ENCODE data around the gene ISY1. TPM values are rescaled to one million over a fixed set of nuclear protein-coding genes. Genes with fewer than 3 reads are reported as not detected.
A peak's percentile ranks its signal among the peaks of the same experiment; 100 is the strongest.

ISY1 gene
- total RNA-seq, 2 experiments from 2014 or later, result 66.7 to 68.5 TPM

DNA sequence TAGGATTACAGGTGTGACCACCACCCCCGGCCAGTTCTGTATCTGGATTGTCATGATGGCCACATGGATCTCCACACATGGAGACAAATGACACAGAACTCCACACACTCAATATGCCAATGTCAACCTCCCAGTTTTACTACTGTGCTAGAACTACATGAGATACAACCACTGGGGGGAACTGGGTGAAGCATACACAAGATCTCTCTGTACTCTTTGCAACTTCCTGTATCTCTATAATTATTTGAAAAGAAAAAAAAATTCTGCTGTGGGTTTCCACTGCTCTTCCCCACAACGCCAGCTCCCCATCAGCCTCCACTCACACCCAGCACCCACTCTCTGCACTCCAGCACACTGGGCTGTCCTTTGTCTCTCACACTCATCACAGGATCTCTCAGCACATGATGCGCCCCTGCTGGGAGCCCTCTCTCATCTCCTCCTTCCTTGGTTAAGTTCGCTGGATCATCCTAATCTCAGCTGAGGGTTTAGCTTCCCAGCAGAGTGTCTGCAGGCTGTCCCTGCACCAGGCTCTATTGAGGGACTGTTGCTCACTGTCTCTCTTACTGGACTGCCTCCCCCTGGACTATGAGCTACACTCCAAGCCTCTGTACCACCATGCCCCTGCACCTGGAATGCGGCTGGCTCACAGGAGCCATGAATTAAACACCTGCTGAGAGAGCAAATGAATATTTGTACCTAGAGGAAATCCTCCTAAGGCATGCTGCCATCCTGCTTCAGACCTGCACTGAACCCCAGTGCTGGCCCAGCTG lies 28.6 kb downstream of the ISY1 start:
- DNase-seq (no peak), ATAC-seq (peak; percentile 34)
- ChIA-PET POLR2A (interaction anchor here (4.0 kb wide), 1 partner anchor 10 kb away, joined by 29 read pairs; the partner anchor contains the start of gene RAB43), CTCF (interaction anchor here (0.7 to 1.9 kb wide), 4 partner anchors 10 to 162 kb away, joined by 3 to 7 read pairs (median 4); no protein-coding TSS in a partner anchor)
- peak overlapping the region; percentile 44 for H3K27ac Mint-ChIP-seq
- H3K9me3 Mint-ChIP-seq, result no peaks in the 10 kb centered on the region
- no peaks in the 10 kb centered on the region for H3K27me3 Mint-ChIP-seq
- H3K4me1 Mint-ChIP-seq (ENCODE audit: low read depth), result peaks cover 12% of the 10 kb centered on the region
- intact Hi-C loops (cut with micrococcal nuclease), result no loop called here
- TF ChIP-seq, protein P1, sequence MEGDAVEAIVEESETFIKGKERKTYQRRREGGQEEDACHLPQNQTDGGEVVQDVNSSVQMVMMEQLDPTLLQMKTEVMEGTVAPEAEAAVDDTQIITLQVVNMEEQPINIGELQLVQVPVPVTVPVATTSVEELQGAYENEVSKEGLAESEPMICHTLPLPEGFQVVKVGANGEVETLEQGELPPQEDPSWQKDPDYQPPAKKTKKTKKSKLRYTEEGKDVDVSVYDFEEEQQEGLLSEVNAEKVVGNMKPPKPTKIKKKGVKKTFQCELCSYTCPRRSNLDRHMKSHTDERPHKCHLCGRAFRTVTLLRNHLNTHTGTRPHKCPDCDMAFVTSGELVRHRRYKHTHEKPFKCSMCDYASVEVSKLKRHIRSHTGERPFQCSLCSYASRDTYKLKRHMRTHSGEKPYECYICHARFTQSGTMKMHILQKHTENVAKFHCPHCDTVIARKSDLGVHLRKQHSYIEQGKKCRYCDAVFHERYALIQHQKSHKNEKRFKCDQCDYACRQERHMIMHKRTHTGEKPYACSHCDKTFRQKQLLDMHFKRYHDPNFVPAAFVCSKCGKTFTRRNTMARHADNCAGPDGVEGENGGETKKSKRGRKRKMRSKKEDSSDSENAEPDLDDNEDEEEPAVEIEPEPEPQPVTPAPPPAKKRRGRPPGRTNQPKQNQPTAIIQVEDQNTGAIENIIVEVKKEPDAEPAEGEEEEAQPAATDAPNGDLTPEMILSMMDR (IDR thresholded peaks at IDR 0.05), result no peak
- H3K36me3 Mint-ChIP-seq (ENCODE audit: low read depth), result peaks cover 10% of the 10 kb centered on the region
- no peak overlapping the region for H3K4me3 Mint-ChIP-seq

DNA sequence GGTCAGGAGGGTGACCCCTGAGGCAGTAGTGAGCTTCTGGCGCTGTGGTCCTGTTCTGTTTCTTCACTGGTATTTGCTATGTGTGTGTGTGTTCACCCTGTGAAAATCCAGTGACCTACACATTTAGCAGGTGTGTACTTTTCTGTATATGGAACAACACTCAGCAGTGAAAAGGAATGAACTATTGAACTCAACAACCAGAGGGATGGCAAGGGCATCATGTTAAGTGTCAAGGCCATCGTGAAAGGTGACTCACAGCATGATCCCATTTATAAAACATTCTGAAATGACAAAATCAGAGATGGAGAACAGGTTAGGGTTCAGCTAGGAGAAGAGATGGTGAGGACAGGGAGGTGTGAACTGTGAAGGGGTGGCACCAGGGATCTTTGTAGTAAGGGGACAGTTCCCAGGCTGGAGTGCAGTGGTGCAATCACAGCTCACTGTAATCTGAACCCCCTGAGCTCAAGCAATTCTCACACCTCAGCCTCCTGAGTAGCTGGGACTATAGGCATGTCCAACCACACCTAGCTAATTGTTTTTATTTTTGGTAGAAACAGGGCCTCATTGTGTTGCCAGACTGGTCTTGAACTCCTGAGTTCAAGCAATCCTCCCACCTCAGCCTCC lies 29.3 kb downstream of the ISY1 start:
- DNase-seq (no peak), ATAC-seq (no peak)
- TF ChIP-seq, protein P1 (IDR thresholded peaks at IDR 0.05), result no peak
- Mint-ChIP-seq H3K27ac (peak overlapping the region; percentile 44), H3K4me1 (ENCODE audit: low read depth) (peaks cover 14% of the 10 kb centered on the region), H3K9me3 (no peaks in the 10 kb centered on the region), H3K27me3 (no peaks in the 10 kb centered on the region), H3K4me3 (no peak overlapping the region), H3K36me3 (ENCODE audit: low read depth) (peaks cover 11% of the 10 kb centered on the region)
- ChIA-PET POLR2A (interaction anchor here (4.0 kb wide), 1 partner anchor 10 kb away, joined by 29 read pairs; the partner anchor contains the start of gene RAB43), CTCF (interaction anchor here (0.7 to 1.9 kb wide), 5 partner anchors 9 to 161 kb away, joined by 3 to 7 read pairs (median 3); no protein-coding TSS in a partner anchor)
- intact Hi-C loops (cut with micrococcal nuclease), result no loop called here

DNA sequence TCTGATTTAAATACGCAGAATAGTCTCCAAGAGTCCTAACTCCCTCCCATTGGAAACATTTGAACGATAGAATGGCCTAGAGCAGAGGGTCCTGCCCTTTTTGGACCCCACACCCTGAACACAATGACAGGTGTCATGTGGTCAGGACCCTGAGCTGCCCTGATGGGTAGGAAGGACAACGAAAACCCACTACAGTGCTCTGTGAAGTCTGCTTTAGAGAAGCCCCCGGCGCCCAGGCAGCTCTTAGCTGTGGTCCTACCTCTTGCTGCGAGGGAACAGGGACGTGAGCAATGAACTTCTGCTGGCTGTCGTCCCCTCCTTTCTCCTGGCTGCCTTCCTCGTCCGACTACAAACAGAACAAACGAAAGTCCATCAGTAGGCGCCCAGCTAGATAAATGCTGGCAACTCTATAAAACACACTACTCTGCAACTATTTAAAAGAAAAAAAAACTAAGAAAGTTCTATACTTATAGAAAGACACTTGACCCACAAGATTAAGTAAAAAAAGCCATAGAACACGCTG lies 30.5 kb downstream of the ISY1 start:
- ChIA-PET POLR2A (interaction anchor here (4.0 kb wide), 1 partner anchor 8 kb away, joined by 29 read pairs; the partner anchor contains the start of gene RAB43), CTCF (no interaction called here)
- H3K9me3 Mint-ChIP-seq, result no peaks in the 10 kb centered on the region
- intact Hi-C loops (cut with micrococcal nuclease), result no loop called here
- ATAC-seq (no peak), DNase-seq (no peak)
- H3K36me3 Mint-ChIP-seq (ENCODE audit: low read depth), result peaks cover 11% of the 10 kb centered on the region
- H3K27ac Mint-ChIP-seq, result no peak overlapping the region
- no peaks in the 10 kb centered on the region for H3K27me3 Mint-ChIP-seq
- TF ChIP-seq, protein P1 (IDR thresholded peaks at IDR 0.05), result no peak
- peaks cover 14% of the 10 kb centered on the region for H3K4me1 Mint-ChIP-seq (ENCODE audit: low read depth)
- no peak overlapping the region for H3K4me3 Mint-ChIP-seq

DNA sequence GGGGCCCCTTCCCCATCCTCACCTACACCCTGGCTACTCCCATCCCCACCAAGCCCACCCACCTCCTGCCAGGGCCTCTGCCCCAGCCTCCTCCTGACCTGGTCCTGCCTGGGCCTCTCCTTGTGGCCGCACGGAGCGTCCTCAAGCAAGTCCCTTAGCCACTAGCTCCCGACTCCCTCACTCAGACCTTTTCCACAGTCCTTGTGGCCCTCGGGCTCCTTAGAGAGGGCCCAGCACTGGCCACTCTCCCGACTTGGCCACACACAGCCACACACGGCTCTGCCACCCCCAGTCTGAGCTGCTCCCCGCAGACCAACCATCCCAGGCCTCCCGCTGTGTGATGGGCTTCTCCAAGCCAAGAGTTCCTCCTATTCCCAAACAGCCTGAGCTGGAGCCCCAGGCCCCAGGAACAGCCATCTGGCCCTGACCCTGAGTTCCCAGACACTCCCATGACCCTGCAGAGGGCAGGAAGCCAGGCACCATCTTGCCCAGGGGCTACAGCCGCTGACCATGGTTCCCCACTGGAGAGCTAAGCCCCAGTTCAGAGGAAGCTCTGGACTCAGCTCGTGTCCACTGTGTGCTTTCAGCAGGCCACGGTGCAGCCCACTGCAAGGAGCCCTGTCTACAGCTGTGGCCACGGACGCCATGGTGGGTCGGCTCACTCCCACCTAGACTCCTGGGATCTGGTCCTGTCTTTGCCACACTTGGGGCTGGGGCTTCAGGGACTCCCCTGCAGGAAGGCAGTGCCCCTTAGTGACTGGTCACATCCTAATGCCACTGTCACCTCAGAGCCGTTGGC lies 32.3 kb downstream of the ISY1 start:
- no peak overlapping the region for H3K4me3 Mint-ChIP-seq
- TF ChIP-seq, protein P1 (IDR thresholded peaks at IDR 0.05), result no peak
- ATAC-seq (no peak), DNase-seq (no peak)
- H3K36me3 Mint-ChIP-seq (ENCODE audit: low read depth), result peaks cover 11% of the 10 kb centered on the region
- no peaks in the 10 kb centered on the region for H3K27me3 Mint-ChIP-seq
- no peak overlapping the region for H3K27ac Mint-ChIP-seq
- peaks cover 14% of the 10 kb centered on the region for H3K4me1 Mint-ChIP-seq (ENCODE audit: low read depth)
- no peaks in the 10 kb centered on the region for H3K9me3 Mint-ChIP-seq
- POLR2A ChIA-PET, result interaction anchor here (1.2 kb wide), 2 partner anchors 58 to 59 kb away, joined by 3 read pairs; no protein-coding TSS in a partner anchor
- intact Hi-C loops (cut with micrococcal nuclease), result no loop called here
- CTCF ChIA-PET, result interaction anchor here (1.4 kb wide), 1 partner anchor 75 kb away, joined by 5 read pairs; no protein-coding TSS in a partner anchor

Data from activated CD8-positive, alpha-beta T cell treated with anti-CD3 and anti-CD28 coated beads for 36 hours (primary cell).